Measurements from ENCODE around the gene COMMD7.

DNA sequence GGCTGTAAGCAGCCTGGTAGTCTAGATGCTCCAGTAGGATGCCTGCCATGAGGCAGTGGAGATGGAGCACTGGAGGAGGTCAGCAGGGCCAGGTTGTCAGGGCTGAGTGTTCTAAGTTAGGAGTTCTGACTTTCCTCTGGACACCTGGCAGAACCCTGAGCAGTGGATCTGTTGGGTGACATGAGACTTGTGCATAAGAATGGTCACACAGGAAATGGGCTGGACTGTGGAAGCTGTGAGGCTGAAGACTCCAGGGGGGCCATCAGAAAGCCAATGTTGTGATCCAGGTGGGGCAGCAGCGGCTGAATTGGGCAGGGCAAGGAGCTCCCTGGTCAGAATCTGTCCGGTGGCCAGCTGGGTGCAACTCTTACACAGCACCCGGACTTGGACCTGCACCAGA is 45.7 kb downstream of the COMMD7 start:
- no peak for TF ChIP-seq POLR2A (IDR thresholded peaks at IDR 0.05)
- TF ChIP-seq CTCF (IDR thresholded peaks at IDR 0.05) = no peak

Data from esophagus squamous epithelium (tissue), 4 donors.